ENCODE data around the gene TTC12. TPM values are rescaled to one million over a fixed set of nuclear protein-coding genes. Genes with fewer than 3 reads are reported as not detected.

The TTC12 gene
- total RNA-seq, 1 donor from 2014 or later = 13.2 TPM

- Mint-ChIP-seq H3K36me3 (ENCODE audit: unreplicated experiment) (no peaks in the 10 kb centered on the region), H3K4me3 (ENCODE audit: unreplicated experiment) (no peak overlapping the region), H3K27ac (ENCODE audit: unreplicated experiment) (no peak overlapping the region), H3K4me1 (ENCODE audit: unreplicated experiment) (no peaks in the 10 kb centered on the region), H3K27me3 (ENCODE audit: unreplicated experiment) (peaks cover 5% of the 10 kb centered on the region), H3K9me3 (ENCODE audit: unreplicated experiment) (no peaks in the 10 kb centered on the region)
- no peak for TF ChIP-seq CTCF (IDR thresholded peaks at IDR 0.05)
- no peak for DNase-seq (ENCODE audit: extremely low spot score, unreplicated experiment)
These were observed 79.2 kb downstream of the TTC12 start for GRCh38 chr11:113393501-113393985.

GRCh38 chr11:113394919-113395318, 80.5 kb downstream of the TTC12 start:
- Mint-ChIP-seq H3K27me3 (ENCODE audit: unreplicated experiment) (peaks cover 5% of the 10 kb centered on the region), H3K4me1 (ENCODE audit: unreplicated experiment) (no peaks in the 10 kb centered on the region), H3K9me3 (ENCODE audit: unreplicated experiment) (no peaks in the 10 kb centered on the region), H3K27ac (ENCODE audit: unreplicated experiment) (no peak overlapping the region), H3K4me3 (ENCODE audit: unreplicated experiment) (no peak overlapping the region), H3K36me3 (ENCODE audit: unreplicated experiment) (no peaks in the 10 kb centered on the region)
- TF ChIP-seq CTCF (IDR thresholded peaks at IDR 0.05) = no peak
- no peak for DNase-seq (ENCODE audit: extremely low spot score, unreplicated experiment)

DNA sequence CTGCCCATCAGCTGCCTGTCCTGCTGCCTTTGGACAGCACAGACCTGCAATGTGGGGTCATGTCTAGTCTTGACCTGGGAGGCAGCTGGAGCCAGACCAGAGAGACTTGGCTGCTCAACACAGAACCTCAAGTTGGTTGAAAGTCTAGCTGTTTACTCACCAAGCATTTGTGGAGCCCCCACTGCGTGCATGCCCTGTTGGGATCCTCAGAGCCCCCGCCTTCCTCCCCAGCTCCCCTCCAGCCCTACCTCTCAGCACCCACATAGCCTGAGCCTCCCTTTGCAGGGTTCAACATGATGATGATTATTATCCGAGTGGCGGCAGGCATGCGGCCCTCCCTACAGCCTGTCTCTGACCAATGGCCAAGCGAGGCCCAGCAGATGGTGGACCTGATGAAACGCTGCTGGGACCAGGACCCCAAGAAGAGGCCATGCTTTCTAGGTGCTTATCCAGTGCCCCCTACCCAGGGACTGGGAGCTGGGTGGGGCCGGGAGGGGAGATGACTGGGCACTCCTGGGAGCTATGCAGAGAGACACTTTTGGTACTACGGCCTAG, 81.5 kb downstream of the TTC12 start:
- H3K36me3 Mint-ChIP-seq (ENCODE audit: unreplicated experiment) = no peaks in the 10 kb centered on the region
- no peak for TF ChIP-seq CTCF (IDR thresholded peaks at IDR 0.05)
- DNase-seq (ENCODE audit: extremely low spot score, unreplicated experiment) = peak; percentile 74
- no peaks in the 10 kb centered on the region for H3K4me1 Mint-ChIP-seq (ENCODE audit: unreplicated experiment)
- H3K4me3 Mint-ChIP-seq (ENCODE audit: unreplicated experiment) = no peak overlapping the region
- H3K27me3 Mint-ChIP-seq (ENCODE audit: unreplicated experiment) = peaks cover 5% of the 10 kb centered on the region
- no peak overlapping the region for H3K27ac Mint-ChIP-seq (ENCODE audit: unreplicated experiment)
- no peaks in the 10 kb centered on the region for H3K9me3 Mint-ChIP-seq (ENCODE audit: unreplicated experiment)

- TF ChIP-seq CTCF (IDR thresholded peaks at IDR 0.05) = no peak
- no peak for DNase-seq (ENCODE audit: extremely low spot score, unreplicated experiment)
- H3K4me1 Mint-ChIP-seq (ENCODE audit: unreplicated experiment) = no peaks in the 10 kb centered on the region
- no peak overlapping the region for H3K4me3 Mint-ChIP-seq (ENCODE audit: unreplicated experiment)
- no peaks in the 10 kb centered on the region for H3K9me3 Mint-ChIP-seq (ENCODE audit: unreplicated experiment)
- no peaks in the 10 kb centered on the region for H3K36me3 Mint-ChIP-seq (ENCODE audit: unreplicated experiment)
- H3K27me3 Mint-ChIP-seq (ENCODE audit: unreplicated experiment) = peaks cover 5% of the 10 kb centered on the region
- no peak overlapping the region for H3K27ac Mint-ChIP-seq (ENCODE audit: unreplicated experiment)
These were observed 82.3 kb downstream of the TTC12 start for GRCh38 chr11:113396690-113397089.

DNA sequence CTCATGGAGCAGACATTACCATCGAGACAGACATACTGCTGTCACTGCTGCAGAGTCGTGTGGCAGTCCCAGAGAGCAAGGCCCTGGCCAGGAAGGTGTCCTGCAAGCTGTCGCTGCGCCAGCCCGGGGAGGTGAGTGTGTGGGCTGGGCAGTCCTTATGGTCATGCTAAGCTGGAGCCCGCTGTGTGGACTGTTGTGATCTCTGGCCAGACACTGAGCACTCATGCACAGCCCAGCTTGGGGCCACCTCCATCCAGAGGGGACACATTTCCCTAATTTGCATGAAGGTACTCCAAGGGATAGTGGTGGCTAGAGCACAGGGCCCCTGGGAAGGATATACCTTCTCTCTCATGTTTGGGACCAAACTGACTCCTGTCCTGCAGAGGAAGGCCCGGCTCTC, 82.8 kb downstream of the TTC12 start:
- Mint-ChIP-seq H3K27me3 (ENCODE audit: unreplicated experiment) (peaks cover 5% of the 10 kb centered on the region), H3K27ac (ENCODE audit: unreplicated experiment) (no peak overlapping the region)

More for the DNA sequence above, 82.8 kb downstream of the TTC12 start:
- no peaks in the 10 kb centered on the region for H3K9me3 Mint-ChIP-seq (ENCODE audit: unreplicated experiment)
- DNase-seq (ENCODE audit: extremely low spot score, unreplicated experiment) = no peak
- TF ChIP-seq CTCF (IDR thresholded peaks at IDR 0.05) = no peak
- H3K4me3 Mint-ChIP-seq (ENCODE audit: unreplicated experiment) = no peak overlapping the region
- H3K36me3 Mint-ChIP-seq (ENCODE audit: unreplicated experiment) = no peaks in the 10 kb centered on the region
- no peaks in the 10 kb centered on the region for H3K4me1 Mint-ChIP-seq (ENCODE audit: unreplicated experiment)
